PFSK-1 (cell line): ENCODE measurements around the gene PSPH.

Experiments used
- FOXP2 ChIP-seq: optimal IDR thresholded peaks from 2 replicates; pipeline ENCODE3; 2011; ENCODE audit warnings: borderline replicate concordance, control low read depth, inconsistent platforms; ENCODE audit not compliant: insufficient read depth; ENCODE audit errors: extremely low read length, extremely low read depth
- POLR2AphosphoS5 ChIP-seq: IDR thresholded peaks from 2 replicates; pipeline ENCODE4 v1.6.1; 2012; ENCODE audit warnings: low read depth, mild to moderate bottlenecking, control low read depth, low read length, moderate library complexity
- SIN3A ChIP-seq: IDR thresholded peaks from 2 replicates; pipeline ENCODE4 v1.6.1; 2012; ENCODE audit warnings: mild to moderate bottlenecking, low read length, moderate library complexity, borderline replicate concordance; ENCODE audit not compliant: insufficient read depth
- TAF1 ChIP-seq: IDR thresholded peaks from 2 replicates; pipeline ENCODE4 v1.6.1; 2012; ENCODE audit warnings: low read length, control low read depth, borderline replicate concordance; ENCODE audit not compliant: insufficient read depth
- TF ChIP-seq, protein P1 (sequence below), 2 experiments: IDR thresholded peaks; 2 replicates each; pipeline versions ENCODE4 v1.6.1 to v1.8.0; 2011 to 2012; ENCODE audit warnings: low read depth in 2 of 2, low read length in 2 of 2, control low read depth in 1 of 2, inconsistent platforms in 1 of 2, mild to moderate bottlenecking in 1 of 2, moderate library complexity in 1 of 2; ENCODE audit not compliant: insufficient read depth in 1 of 2

PSPH gene

DNA sequence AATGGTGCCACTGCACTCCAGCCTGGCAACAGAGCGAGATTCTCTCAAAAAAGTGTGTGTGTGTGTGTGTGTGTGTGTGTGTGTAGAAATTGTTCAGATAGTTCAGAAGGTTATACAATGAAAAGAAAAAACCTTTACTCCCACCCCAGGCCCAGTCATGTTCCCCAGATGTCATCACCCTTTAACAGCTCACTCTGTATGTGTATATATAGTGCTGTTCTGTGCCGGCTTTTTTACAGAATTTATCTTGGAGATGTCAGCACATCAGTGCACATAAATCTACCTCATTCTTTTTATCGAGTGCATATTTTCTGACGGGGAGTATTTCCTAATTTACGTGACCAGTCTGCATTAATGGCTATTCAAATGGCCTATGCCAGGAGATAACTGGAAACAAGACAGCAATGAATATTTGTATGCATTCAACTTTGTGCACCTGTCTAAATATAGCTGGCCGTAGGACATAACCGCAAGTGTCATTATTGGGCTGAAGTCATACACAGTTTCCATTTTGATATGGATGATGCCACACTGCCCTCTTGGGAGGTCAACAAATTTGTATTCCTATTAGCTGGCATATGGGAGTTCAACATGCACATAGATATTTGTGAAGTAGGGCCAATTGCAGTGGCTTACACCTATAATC lies 75.1 kb downstream of the PSPH start:
- TF ChIP-seq, protein P1, sequence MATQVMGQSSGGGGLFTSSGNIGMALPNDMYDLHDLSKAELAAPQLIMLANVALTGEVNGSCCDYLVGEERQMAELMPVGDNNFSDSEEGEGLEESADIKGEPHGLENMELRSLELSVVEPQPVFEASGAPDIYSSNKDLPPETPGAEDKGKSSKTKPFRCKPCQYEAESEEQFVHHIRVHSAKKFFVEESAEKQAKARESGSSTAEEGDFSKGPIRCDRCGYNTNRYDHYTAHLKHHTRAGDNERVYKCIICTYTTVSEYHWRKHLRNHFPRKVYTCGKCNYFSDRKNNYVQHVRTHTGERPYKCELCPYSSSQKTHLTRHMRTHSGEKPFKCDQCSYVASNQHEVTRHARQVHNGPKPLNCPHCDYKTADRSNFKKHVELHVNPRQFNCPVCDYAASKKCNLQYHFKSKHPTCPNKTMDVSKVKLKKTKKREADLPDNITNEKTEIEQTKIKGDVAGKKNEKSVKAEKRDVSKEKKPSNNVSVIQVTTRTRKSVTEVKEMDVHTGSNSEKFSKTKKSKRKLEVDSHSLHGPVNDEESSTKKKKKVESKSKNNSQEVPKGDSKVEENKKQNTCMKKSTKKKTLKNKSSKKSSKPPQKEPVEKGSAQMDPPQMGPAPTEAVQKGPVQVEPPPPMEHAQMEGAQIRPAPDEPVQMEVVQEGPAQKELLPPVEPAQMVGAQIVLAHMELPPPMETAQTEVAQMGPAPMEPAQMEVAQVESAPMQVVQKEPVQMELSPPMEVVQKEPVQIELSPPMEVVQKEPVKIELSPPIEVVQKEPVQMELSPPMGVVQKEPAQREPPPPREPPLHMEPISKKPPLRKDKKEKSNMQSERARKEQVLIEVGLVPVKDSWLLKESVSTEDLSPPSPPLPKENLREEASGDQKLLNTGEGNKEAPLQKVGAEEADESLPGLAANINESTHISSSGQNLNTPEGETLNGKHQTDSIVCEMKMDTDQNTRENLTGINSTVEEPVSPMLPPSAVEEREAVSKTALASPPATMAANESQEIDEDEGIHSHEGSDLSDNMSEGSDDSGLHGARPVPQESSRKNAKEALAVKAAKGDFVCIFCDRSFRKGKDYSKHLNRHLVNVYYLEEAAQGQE (IDR thresholded peaks at IDR 0.05; ENCODE audit: insufficient read depth in 1 of 2, low read depth in 2 of 2, low read length in 2 of 2): no peak
- TF ChIP-seq TAF1: no peak
- no peak for TF ChIP-seq FOXP2
- no peak for TF ChIP-seq SIN3A
- TF ChIP-seq POLR2AphosphoS5: no peak

DNA sequence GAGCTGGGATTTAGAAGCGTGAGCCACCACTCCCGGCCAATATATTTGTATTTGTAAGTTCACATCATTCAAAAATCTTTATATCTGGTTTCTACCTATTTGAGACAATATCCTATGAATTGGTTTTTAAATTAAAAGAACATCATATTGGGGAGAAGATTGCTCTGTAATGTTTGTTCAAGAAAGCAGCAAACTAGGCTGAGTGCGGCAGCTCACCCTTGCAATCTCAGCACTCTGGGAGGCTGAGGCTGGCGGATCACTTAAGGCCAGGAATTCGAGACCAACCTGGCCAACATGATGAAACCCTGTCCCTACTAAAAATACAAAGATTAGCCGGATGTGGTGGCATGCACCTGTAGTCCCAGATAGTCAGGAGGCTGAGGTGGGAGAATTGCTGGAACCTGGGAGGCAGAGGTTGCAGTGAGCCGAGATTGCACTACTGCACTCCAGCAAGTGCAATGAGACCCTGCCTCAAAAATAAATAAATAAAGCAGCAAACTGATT lies 77.4 kb downstream of the PSPH start:
- TF ChIP-seq TAF1: no peak

DNA sequence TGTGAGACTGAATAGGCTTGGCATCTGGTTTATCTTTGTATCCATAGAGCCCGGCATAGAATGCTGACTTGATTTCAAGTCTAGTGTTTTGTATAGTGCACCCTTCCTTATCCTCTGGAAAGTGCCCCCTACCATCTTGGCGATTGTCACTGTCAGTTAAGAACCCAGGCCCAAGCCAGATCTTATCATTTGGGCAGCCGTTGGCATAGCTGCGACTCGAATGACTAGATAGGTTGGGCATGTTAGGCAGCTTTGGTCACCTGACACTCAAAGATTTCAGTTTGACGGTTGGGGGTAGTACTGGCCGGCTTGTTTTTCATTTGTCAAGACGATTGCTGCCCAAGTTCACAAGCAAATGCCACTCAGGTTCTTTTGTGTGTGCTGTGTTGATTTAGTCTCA lies 80.3 kb downstream of the PSPH start:
- TF ChIP-seq POLR2AphosphoS5: no peak
- no peak for TF ChIP-seq TAF1
- TF ChIP-seq, protein P1 (IDR thresholded peaks at IDR 0.05; ENCODE audit: insufficient read depth in 1 of 2, low read depth in 2 of 2, low read length in 2 of 2): no peak
- TF ChIP-seq FOXP2: no peak
- TF ChIP-seq SIN3A: no peak

- TF ChIP-seq, protein P1 (IDR thresholded peaks at IDR 0.05; ENCODE audit: insufficient read depth in 1 of 2, low read depth in 2 of 2, low read length in 2 of 2): no peak
- no peak for TF ChIP-seq FOXP2
- no peak for TF ChIP-seq TAF1
- no peak for TF ChIP-seq SIN3A
- no peak for TF ChIP-seq POLR2AphosphoS5
Measured at GRCh38 chr7:55970561-55970960, 80.7 kb downstream of the PSPH start.

DNA sequence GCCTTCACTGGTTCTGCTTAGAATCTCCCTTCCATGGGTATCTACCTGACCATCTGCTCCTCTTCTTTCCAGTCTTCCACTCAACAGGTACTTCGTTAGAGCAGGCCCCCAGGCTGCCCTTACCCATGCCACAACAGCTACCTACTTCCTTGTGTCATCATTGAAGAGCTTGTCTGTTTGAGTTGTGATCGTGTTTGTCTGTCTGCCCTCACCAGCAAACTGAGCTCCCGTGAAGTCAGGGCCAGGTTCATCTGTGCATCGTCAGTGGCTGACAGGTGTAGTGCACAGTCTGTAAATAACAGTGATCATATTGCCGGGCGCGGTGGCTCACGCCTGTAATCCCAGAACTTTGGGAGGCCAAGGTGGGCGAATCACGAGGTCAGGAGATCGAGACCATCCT lies 81.9 kb downstream of the PSPH start:
- TF ChIP-seq, protein P1 (IDR thresholded peaks at IDR 0.05; ENCODE audit: insufficient read depth in 1 of 2, low read depth in 2 of 2, low read length in 2 of 2): no peak
- TF ChIP-seq SIN3A (no peak), FOXP2 (no peak), TAF1 (no peak), POLR2AphosphoS5 (no peak)
